Fibroblast of lung (primary cell): Measurements from ENCODE around the gene OR10H1. TPM values are rescaled to one million over a fixed set of nuclear protein-coding genes. Genes with fewer than 3 reads are reported as not detected.

Source experiments
- DNase-seq, 2 donors: peaks; one replicate each; pipeline versions ENCODE4 v3.0.0 to v3.0.0-alpha.2; 2010; ENCODE audit warnings: low read depth in 2 of 2
- H2AFZ ChIP-seq: 2 replicates; pipeline ENCODE4 v1.5.1; 2012; ENCODE audit warnings: low read length, control low read depth, inconsistent platforms
- H3K27ac ChIP-seq: 2 replicates; pipeline ENCODE4 v1.5.1; 2011; ENCODE audit warnings: low read length, control low read depth; ENCODE audit not compliant: insufficient read depth
- H3K27me3 ChIP-seq: 2 replicates; pipeline ENCODE4 v1.5.1; 2011; ENCODE audit warnings: mild to moderate bottlenecking, low read length; ENCODE audit not compliant: control insufficient read depth, insufficient read depth
- H3K36me3 ChIP-seq: 2 replicates; pipeline ENCODE4 v1.5.1; 2011; ENCODE audit warnings: low read length; ENCODE audit not compliant: control insufficient read depth, insufficient read depth
- H3K4me1 ChIP-seq: 2 replicates; pipeline ENCODE4 v1.5.1; 2011; ENCODE audit warnings: low read length; ENCODE audit not compliant: control insufficient read depth, insufficient read depth; ENCODE audit errors: extremely low read depth
- H3K4me2 ChIP-seq: 2 replicates; pipeline ENCODE4 v1.5.1; 2011; ENCODE audit warnings: low read length, control low read depth; ENCODE audit not compliant: insufficient read depth; ENCODE audit errors: extremely low read depth
- H3K4me3 ChIP-seq, 4 experiments: fragments of 200-600 bp in 1 of 4; sonication (generic) in 1 of 4; replicated peaks in 1 of 4; 2 replicates each; pipeline ENCODE4 v1.5.1; 2011 to 2016; ENCODE audit warnings: low read length in 4 of 4, low read depth in 3 of 4, mild to moderate bottlenecking in 3 of 4, control low read depth in 2 of 4, inconsistent platforms in 1 of 4, mixed read lengths in 1 of 4; ENCODE audit not compliant: insufficient read depth in 1 of 4; ENCODE audit errors: control extremely low read depth in 1 of 4
- H3K79me2 ChIP-seq: 2 replicates; pipeline ENCODE4 v1.5.1; 2012; ENCODE audit warnings: mild to moderate bottlenecking, low read length, inconsistent platforms; ENCODE audit not compliant: control insufficient read depth, insufficient read depth
- H3K9ac ChIP-seq: 2 replicates; pipeline ENCODE4 v1.5.1; 2011; ENCODE audit warnings: mild to moderate bottlenecking, low read length, control low read depth; ENCODE audit not compliant: insufficient read depth
- H3K9me3 ChIP-seq: 2 replicates; pipeline ENCODE4 v1.5.1; 2012; ENCODE audit warnings: low read depth, low read length; ENCODE audit not compliant: control insufficient read depth, insufficient read depth
- H4K20me1 ChIP-seq: 2 replicates; pipeline ENCODE4 v1.5.1; 2011; ENCODE audit warnings: low read length; ENCODE audit not compliant: control insufficient read depth, insufficient read depth; ENCODE audit errors: extremely low read depth
- EZH2 ChIP-seq: IDR thresholded peaks from 2 replicates; pipeline ENCODE4 v1.5.1; 2012; ENCODE audit warnings: low read length, control low read depth, mild to moderate bottlenecking; ENCODE audit errors: missing control alignments
- polyA plus RNA-seq, 2 donors: library from polyadenylated mRNA; depleted of rRNA in 1 of 2; stranded (reverse) in 1 of 2; unstranded in 1 of 2; fragments of >200 nt; gene quantifications; 2 replicates each; pipeline ENCODE4 v1.2.1, GENCODE V29; 2011 to 2012; ENCODE audit warnings: missing spikeins in 1 of 2
- total RNA-seq: library from RNA; depleted of rRNA; stranded (reverse); fragments of >200 nt; gene quantifications from 2 replicates; pipeline ENCODE4 v1.2.1, GENCODE V29; 2014
- TF ChIP-seq, protein P1 (sequence below), 2 donors: IDR thresholded peaks in 1 of 2; conservative IDR thresholded peaks in 1 of 2; 1 replicate in 1 of 2; 2 replicates in 1 of 2; pipeline ENCODE4 v1.5.1; 2011 to 2012; ENCODE audit warnings: low read length in 2 of 2, control low read depth in 1 of 2, inconsistent platforms in 1 of 2, low read depth in 1 of 2, mild to moderate bottlenecking in 1 of 2

Gene OR10H1
- total and polyA plus RNA-seq, 2 donors (not counting 1 experiment from before 2014, with no cell fraction given) = not detected

DNA sequence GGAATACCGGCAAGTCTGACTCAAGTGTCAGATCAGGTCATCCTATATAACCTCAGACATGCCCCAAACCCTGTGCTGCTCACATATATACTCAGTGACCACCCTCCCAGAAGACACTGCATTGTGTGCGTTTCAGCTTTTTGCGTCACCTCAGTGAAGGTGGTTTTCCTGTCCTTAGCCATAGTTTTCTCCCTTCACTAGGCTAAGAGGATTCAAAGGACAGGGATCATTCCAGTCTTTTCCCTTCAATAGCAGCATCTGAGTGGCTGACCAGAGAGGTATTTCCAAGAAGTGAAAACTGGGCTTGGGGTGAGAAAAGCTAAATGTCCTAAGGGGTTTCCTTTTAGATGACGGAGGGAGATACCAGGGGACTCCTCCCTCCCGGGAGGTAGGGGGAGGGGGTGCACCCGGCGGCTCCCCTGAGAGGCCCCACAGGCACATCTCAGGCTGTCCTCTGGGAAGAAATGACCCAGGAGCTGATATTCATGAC, 12.7 kb upstream of the OR10H1 start:
- Histone ChIP-seq H3K4me3 (no peak overlapping the region), H3K9ac (no peak overlapping the region), H3K4me2 (no peak overlapping the region), H3K4me1 (no peaks in the 10 kb centered on the region), H3K79me2 (no peaks in the 10 kb centered on the region), H2AFZ (no peak overlapping the region), H4K20me1 (no peaks in the 10 kb centered on the region), H3K9me3 (no peaks in the 10 kb centered on the region), H3K36me3 (no peaks in the 10 kb centered on the region), H3K27ac (no peak overlapping the region), H3K27me3 (no peaks in the 10 kb centered on the region)
- no peak for DNase-seq
- TF ChIP-seq EZH2 = no peak
- TF ChIP-seq, protein P1, sequence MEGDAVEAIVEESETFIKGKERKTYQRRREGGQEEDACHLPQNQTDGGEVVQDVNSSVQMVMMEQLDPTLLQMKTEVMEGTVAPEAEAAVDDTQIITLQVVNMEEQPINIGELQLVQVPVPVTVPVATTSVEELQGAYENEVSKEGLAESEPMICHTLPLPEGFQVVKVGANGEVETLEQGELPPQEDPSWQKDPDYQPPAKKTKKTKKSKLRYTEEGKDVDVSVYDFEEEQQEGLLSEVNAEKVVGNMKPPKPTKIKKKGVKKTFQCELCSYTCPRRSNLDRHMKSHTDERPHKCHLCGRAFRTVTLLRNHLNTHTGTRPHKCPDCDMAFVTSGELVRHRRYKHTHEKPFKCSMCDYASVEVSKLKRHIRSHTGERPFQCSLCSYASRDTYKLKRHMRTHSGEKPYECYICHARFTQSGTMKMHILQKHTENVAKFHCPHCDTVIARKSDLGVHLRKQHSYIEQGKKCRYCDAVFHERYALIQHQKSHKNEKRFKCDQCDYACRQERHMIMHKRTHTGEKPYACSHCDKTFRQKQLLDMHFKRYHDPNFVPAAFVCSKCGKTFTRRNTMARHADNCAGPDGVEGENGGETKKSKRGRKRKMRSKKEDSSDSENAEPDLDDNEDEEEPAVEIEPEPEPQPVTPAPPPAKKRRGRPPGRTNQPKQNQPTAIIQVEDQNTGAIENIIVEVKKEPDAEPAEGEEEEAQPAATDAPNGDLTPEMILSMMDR (conservative IDR thresholded peaks at IDR 0.05 in 1 of 2, IDR thresholded peaks at IDR 0.05 in 1 of 2; ENCODE audit: low read depth in 1 of 2, low read length in 2 of 2) = no peak

DNA sequence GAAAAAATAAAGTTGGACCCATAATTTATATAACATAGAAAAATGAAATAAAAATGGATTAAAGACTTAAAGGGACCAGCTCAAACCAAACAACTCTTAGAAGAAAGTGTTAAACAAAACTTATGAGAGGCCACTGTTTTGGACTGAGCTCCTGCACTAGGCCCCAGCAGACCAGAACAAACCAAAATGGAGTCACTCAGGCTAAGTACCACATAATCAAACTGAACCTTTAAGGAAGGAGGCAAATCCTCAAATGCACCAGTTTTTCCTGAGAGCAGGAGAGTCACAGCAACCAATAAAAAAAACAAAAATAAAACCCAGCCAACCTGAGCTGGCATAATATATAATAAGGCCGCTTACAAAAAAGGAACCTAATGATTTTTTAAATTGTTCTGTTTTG, 10.3 kb upstream of the OR10H1 start:
- H2AFZ ChIP-seq = no peak overlapping the region
- no peaks in the 10 kb centered on the region for H3K9me3 ChIP-seq
- no peaks in the 10 kb centered on the region for H3K79me2 ChIP-seq
- no peaks in the 10 kb centered on the region for H3K27me3 ChIP-seq
- H3K4me3 ChIP-seq = no peak overlapping the region
- H4K20me1 ChIP-seq = no peaks in the 10 kb centered on the region
- TF ChIP-seq, protein P1 (conservative IDR thresholded peaks at IDR 0.05 in 1 of 2, IDR thresholded peaks at IDR 0.05 in 1 of 2; ENCODE audit: low read depth in 1 of 2, low read length in 2 of 2) = no peak
- TF ChIP-seq EZH2 = no peak
- no peak overlapping the region for H3K9ac ChIP-seq
- no peaks in the 10 kb centered on the region for H3K36me3 ChIP-seq
- no peak for DNase-seq
- H3K27ac ChIP-seq = no peak overlapping the region
- no peaks in the 10 kb centered on the region for H3K4me1 ChIP-seq
- no peak overlapping the region for H3K4me2 ChIP-seq

DNA sequence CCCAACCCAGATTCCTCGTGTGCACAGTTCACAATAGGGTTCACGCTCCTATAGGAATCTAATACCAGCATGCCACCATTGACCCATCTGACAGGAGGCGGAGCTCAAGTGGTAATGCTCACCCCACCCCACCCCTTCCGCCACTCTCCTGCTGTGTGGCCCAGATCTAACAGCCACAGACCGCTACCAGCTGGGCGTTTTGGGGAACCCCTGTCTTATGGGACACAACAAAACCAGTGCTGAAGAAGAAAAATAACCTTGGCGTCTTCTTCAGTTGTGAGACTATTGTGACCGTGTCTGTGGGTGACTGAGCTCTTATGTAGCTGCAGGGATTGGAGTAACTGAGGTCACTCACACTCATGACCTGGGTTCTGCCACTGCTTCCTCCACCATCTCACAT, 5.2 kb upstream of the OR10H1 start:
- H3K9ac ChIP-seq = no peak overlapping the region
- no peak overlapping the region for H2AFZ ChIP-seq
- no peaks in the 10 kb centered on the region for H4K20me1 ChIP-seq
- no peaks in the 10 kb centered on the region for H3K79me2 ChIP-seq
- DNase-seq = no peak
- no peak overlapping the region for H3K4me2 ChIP-seq
- H3K27ac ChIP-seq = no peak overlapping the region
- TF ChIP-seq, protein P1 (conservative IDR thresholded peaks at IDR 0.05 in 1 of 2, IDR thresholded peaks at IDR 0.05 in 1 of 2; ENCODE audit: low read depth in 1 of 2, low read length in 2 of 2) = no peak
- no peak for TF ChIP-seq EZH2
- no peaks in the 10 kb centered on the region for H3K9me3 ChIP-seq
- H3K4me1 ChIP-seq = no peaks in the 10 kb centered on the region
- no peaks in the 10 kb centered on the region for H3K27me3 ChIP-seq
- no peaks in the 10 kb centered on the region for H3K36me3 ChIP-seq
- H3K4me3 ChIP-seq = no peak overlapping the region
